Keratinocyte (primary cell): Measurements from ENCODE around the gene RRAS2. TPM values are rescaled to one million over a fixed set of nuclear protein-coding genes. Genes with fewer than 3 reads are reported as not detected.

Source experiments
- DNase-seq: peaks from one replicate; pipeline ENCODE4 v3.0.0-alpha.2; 2011; ENCODE audit warnings: low read depth, missing footprints, low spot score
- FAIRE-seq: peaks from 2 replicates; lab custom pipeline; 2011; peaks lifted over from hg19 to GRCh38; lab: Jason Lieb, UNC
- H2AFZ ChIP-seq: 2 replicates; pipeline ENCODE4 v1.6.0; 2012; ENCODE audit warnings: low read length, control low read depth, inconsistent platforms; ENCODE audit not compliant: control insufficient read depth
- H3K27ac ChIP-seq: 2 replicates; pipeline ENCODE4 v1.5.1; 2011; ENCODE audit warnings: low read length; ENCODE audit not compliant: control insufficient read depth, insufficient read depth
- H3K27me3 ChIP-seq: 3 replicates; pipeline ENCODE4 v1.6.0; 2011; ENCODE audit warnings: low read length; ENCODE audit not compliant: control insufficient read depth, insufficient read depth; ENCODE audit errors: extremely low read depth
- H3K36me3 ChIP-seq, 2 experiments: 2 replicates in 1 of 2; 3 replicates in 1 of 2; pipeline ENCODE4 v1.5.1; 2011; ENCODE audit warnings: low read length in 2 of 2, mild to moderate bottlenecking in 1 of 2; ENCODE audit not compliant: control insufficient read depth in 2 of 2, insufficient read depth in 2 of 2; ENCODE audit errors: extremely low read depth in 1 of 2
- H3K4me1 ChIP-seq: 3 replicates; pipeline ENCODE4 v1.5.1; 2011; ENCODE audit warnings: low read length; ENCODE audit not compliant: control insufficient read depth, insufficient read depth; ENCODE audit errors: extremely low read depth
- H3K4me2 ChIP-seq: 3 replicates; pipeline ENCODE4 v1.6.0; 2011; ENCODE audit warnings: low read depth, low read length; ENCODE audit not compliant: control insufficient read depth, insufficient read depth; ENCODE audit errors: extremely low read depth
- H3K4me3 ChIP-seq, 3 experiments: fragments of 200-600 bp in 1 of 3; sonication (generic) in 1 of 3; 2 replicates in 2 of 3; 3 replicates in 1 of 3; pipeline ENCODE4 v1.5.1; 2011 to 2016; ENCODE audit warnings: low read length in 3 of 3, mild to moderate bottlenecking in 3 of 3, control low read depth in 2 of 3, inconsistent platforms in 1 of 3, low read depth in 1 of 3, mixed read lengths in 1 of 3, mixed run types in 1 of 3, moderate library complexity in 1 of 3; ENCODE audit not compliant: control insufficient read depth in 2 of 3, insufficient read depth in 2 of 3; ENCODE audit errors: extremely low read depth in 1 of 3
- H3K79me2 ChIP-seq: 2 replicates; pipeline ENCODE4 v1.6.0; 2012; ENCODE audit warnings: low read length; ENCODE audit not compliant: control insufficient read depth, insufficient read depth
- H3K9ac ChIP-seq: 3 replicates; pipeline ENCODE4 v1.6.0; 2011; ENCODE audit warnings: low read length; ENCODE audit not compliant: control insufficient read depth, insufficient read depth; ENCODE audit errors: extremely low read depth
- H3K9me1 ChIP-seq: 3 replicates; pipeline ENCODE4 v1.6.0; 2011; ENCODE audit warnings: low read length; ENCODE audit not compliant: control insufficient read depth, insufficient read depth; ENCODE audit errors: extremely low read depth
- H3K9me3 ChIP-seq: 2 replicates; pipeline ENCODE4 v1.5.1; 2012; ENCODE audit warnings: low read depth, low read length; ENCODE audit not compliant: control insufficient read depth
- H4K20me1 ChIP-seq: 3 replicates; pipeline ENCODE4 v1.6.0; 2011; ENCODE audit warnings: low read length; ENCODE audit not compliant: control insufficient read depth, insufficient read depth; ENCODE audit errors: extremely low read depth
- CTCF ChIP-seq, 3 experiments: IDR thresholded peaks in 1 of 3; conservative IDR thresholded peaks in 1 of 3; optimal IDR thresholded peaks in 1 of 3; 2 replicates in 2 of 3; 3 replicates in 1 of 3; pipeline versions ENCODE3 to v1.5.1; 2011; ENCODE audit warnings: low read length in 3 of 3, mild to moderate bottlenecking in 3 of 3, moderate library complexity in 2 of 3, control low read depth in 1 of 3, inconsistent platforms in 1 of 3; ENCODE audit not compliant: insufficient read depth in 2 of 3; ENCODE audit errors: extremely low read depth in 1 of 3
- EZH2 ChIP-seq: IDR thresholded peaks from one replicate; pipeline ENCODE4 v1.6.1; 2012; ENCODE audit warnings: inconsistent platforms, mild to moderate bottlenecking, low read length, moderate library complexity
- dilution Hi-C: fragments of 300-500 bp; cut with MboI; formaldehyde crosslinking; loops from one replicate; pipeline ENCODE4 v1.7.0; 2020; ENCODE audit warnings: low sequenced_read_pairs; ENCODE audit not compliant: extremely low pct_ligation_motif_present
- polyA plus RNA-seq, 5 experiments: library from polyadenylated mRNA; depleted of rRNA in 3 of 5; stranded (reverse) in 3 of 5; stranded (forward) in 1 of 5; unstranded in 1 of 5; fragments of >200 nt; gene quantifications; 1 replicate in 1 of 5; 2 replicates in 3 of 5; 3 replicates in 1 of 5; pipeline versions ENCODE4 v1.2.1 to v1.2.3, GENCODE V29; 2011 to 2012; ENCODE audit warnings: missing spikeins in 2 of 5, low read depth in 1 of 5, low replicate concordance in 1 of 5

The RRAS2 gene
- polyA plus RNA-seq, 1 donor (not counting 4 experiments of a cell fraction or from before 2014, with no cell fraction given) = 99.3 TPM

DNA sequence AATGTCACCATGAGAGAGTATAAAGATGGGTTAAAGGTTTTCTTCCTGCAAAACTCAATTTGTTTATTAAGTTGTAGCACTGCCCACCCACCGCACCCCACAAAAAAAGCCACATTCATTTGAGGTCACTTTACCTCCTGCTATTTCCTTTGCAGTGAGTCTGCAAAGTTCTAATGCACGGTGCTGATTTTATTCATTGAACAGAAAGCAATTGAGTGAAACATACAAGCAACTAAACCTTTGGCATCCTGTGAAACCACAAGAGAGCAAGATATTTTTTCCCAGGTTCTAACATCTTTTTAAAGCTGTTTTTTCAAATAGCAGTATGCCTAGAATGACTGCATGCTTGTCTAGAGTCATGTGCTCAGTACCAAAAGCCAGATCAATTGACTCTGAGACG is 39.0 kb downstream of the RRAS2 start:
- H3K9me3 ChIP-seq = no peaks in the 10 kb centered on the region
- H3K36me3 ChIP-seq = no peaks in the 10 kb centered on the region
- dilution Hi-C loops = no loop called here
- H3K79me2 ChIP-seq = peaks cover 96% of the 10 kb centered on the region
- TF ChIP-seq EZH2 = no peak
- TF ChIP-seq CTCF (optimal IDR thresholded peaks at IDR 0.05 in 1 of 3, IDR thresholded peaks at IDR 0.05 in 1 of 3, conservative IDR thresholded peaks at IDR 0.05 in 1 of 3; ENCODE audit: extremely low read depth in 1 of 3, insufficient read depth in 2 of 3, low read length in 3 of 3) = no peak
- DNase-seq (no peak), FAIRE-seq (no peak)
- H4K20me1 ChIP-seq = peaks cover 12% of the 10 kb centered on the region
- no peak overlapping the region for H3K4me3 ChIP-seq
- no peak overlapping the region for H3K27ac ChIP-seq
- no peak overlapping the region for H3K9ac ChIP-seq
- no peak overlapping the region for H2AFZ ChIP-seq
- no peaks in the 10 kb centered on the region for H3K27me3 ChIP-seq
- peaks cover 17% of the 10 kb centered on the region for H3K4me1 ChIP-seq
- H3K9me1 ChIP-seq = no peaks in the 10 kb centered on the region
- H3K4me2 ChIP-seq = no peak overlapping the region

DNA sequence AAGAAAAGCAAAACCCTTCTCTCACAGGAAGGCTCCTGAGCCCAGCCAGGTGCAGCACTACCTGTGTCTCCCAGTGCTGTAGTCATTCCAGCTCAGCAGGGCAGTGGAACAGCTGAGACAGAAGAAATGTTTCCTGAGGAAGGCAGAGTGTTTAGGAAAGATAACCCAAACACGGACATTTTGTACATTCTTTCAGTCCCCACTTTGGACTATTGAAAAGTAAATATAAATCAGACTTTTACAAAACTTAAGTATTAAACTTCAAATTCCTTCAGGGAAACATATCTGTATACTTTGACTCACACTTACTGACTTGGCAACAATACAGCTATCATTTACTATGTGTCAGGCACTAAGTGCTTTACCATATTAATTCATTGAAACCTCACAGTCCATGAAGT is 40.4 kb downstream of the RRAS2 start:
- dilution Hi-C loops = no loop called here
- Histone ChIP-seq H3K79me2 (peaks cover 93% of the 10 kb centered on the region), H3K4me1 (peaks cover 18% of the 10 kb centered on the region), H3K36me3 (no peaks in the 10 kb centered on the region), H2AFZ (no peak overlapping the region), H3K4me3 (no peak overlapping the region), H3K27me3 (no peaks in the 10 kb centered on the region), H4K20me1 (peaks cover 12% of the 10 kb centered on the region), H3K9ac (no peak overlapping the region), H3K27ac (peak overlapping the region; percentile 42), H3K4me2 (peak overlapping the region; percentile 20), H3K9me3 (no peaks in the 10 kb centered on the region), H3K9me1 (no peaks in the 10 kb centered on the region)
- TF ChIP-seq EZH2 = no peak
- TF ChIP-seq CTCF (optimal IDR thresholded peaks at IDR 0.05 in 1 of 3, IDR thresholded peaks at IDR 0.05 in 1 of 3, conservative IDR thresholded peaks at IDR 0.05 in 1 of 3; ENCODE audit: extremely low read depth in 1 of 3, insufficient read depth in 2 of 3, low read length in 3 of 3) = no peak
- no peak for FAIRE-seq
- no peak for DNase-seq
